ENCODE measurements around the gene ACTR2. TPM values are rescaled to one million over a fixed set of nuclear protein-coding genes. Genes with fewer than 3 reads are reported as not detected.

ACTR2 gene
- polyA plus RNA-seq, 1 donor from 2014 or later = 118 TPM

GRCh38 chr2:65199891-65200290 is 27.7 kb upstream of the ACTR2 start:
- no peak overlapping the region for H3K27ac ChIP-seq (ENCODE audit: low read length)
- H3K27me3 ChIP-seq (ENCODE audit: insufficient read depth, low read depth, low read length) = no peaks in the 10 kb centered on the region
- no peak for TF ChIP-seq REST (IDR thresholded peaks at IDR 0.05; ENCODE audit: borderline replicate concordance)
- TF ChIP-seq EZH2 (IDR thresholded peaks at IDR 0.05; ENCODE audit: borderline replicate concordance, insufficient read depth, low read length, poor library complexity, severe bottlenecking) = no peak
- no peak for TF ChIP-seq POLR2AphosphoS5 (IDR thresholded peaks at IDR 0.05)
- TF ChIP-seq CTCF (IDR thresholded peaks at IDR 0.05; ENCODE audit: poor library complexity, severe bottlenecking) = no peak
- no peak for TF ChIP-seq SMC3 (conservative IDR thresholded peaks at IDR 0.05; ENCODE audit: poor library complexity)

GRCh38 chr2:65204461-65205210 is 23.0 kb upstream of the ACTR2 start:
- no peaks in the 10 kb centered on the region for H3K79me2 ChIP-seq (replicated peaks; ENCODE audit: insufficient read depth, low read length)
- no peak overlapping the region for H3K27ac ChIP-seq (ENCODE audit: low read length)
- H3K9me2 ChIP-seq (ENCODE audit: insufficient read depth, low read length) = no peaks in the 10 kb centered on the region
- no peaks in the 10 kb centered on the region for H3F3A ChIP-seq (ENCODE audit: insufficient read depth, low read length, poor library complexity, severe bottlenecking)
- H3K4me2 ChIP-seq (ENCODE audit: low read length) = no peak overlapping the region
- H2AFZ ChIP-seq (ENCODE audit: low read depth, low read length) = no peak overlapping the region
- H3K27me3 ChIP-seq (ENCODE audit: insufficient read depth, low read depth, low read length) = no peaks in the 10 kb centered on the region
- TF ChIP-seq RAD21 (conservative IDR thresholded peaks at IDR 0.05) (no peak), MXI1 (conservative IDR thresholded peaks at IDR 0.05; ENCODE audit: poor library complexity, severe bottlenecking) (no peak), CTCF (IDR thresholded peaks at IDR 0.05; ENCODE audit: poor library complexity, severe bottlenecking) (no peak), EZH2 (IDR thresholded peaks at IDR 0.05; ENCODE audit: borderline replicate concordance, insufficient read depth, low read length, poor library complexity, severe bottlenecking) (no peak), EP300 (conservative IDR thresholded peaks at IDR 0.05; ENCODE audit: poor library complexity, severe bottlenecking) (no peak), POLR2AphosphoS5 (IDR thresholded peaks at IDR 0.05) (no peak), REST (IDR thresholded peaks at IDR 0.05; ENCODE audit: borderline replicate concordance) (no peak), SMC3 (conservative IDR thresholded peaks at IDR 0.05; ENCODE audit: poor library complexity) (no peak), TAF1 (IDR thresholded peaks at IDR 0.05; ENCODE audit: low read depth) (no peak)
- H3K9me3 ChIP-seq (ENCODE audit: low read length) = no peaks in the 10 kb centered on the region
- no peaks in the 10 kb centered on the region for H4K20me1 ChIP-seq (ENCODE audit: insufficient read depth)
- no peak overlapping the region for H3K9ac ChIP-seq (ENCODE audit: low read length)
- H3K4me3 ChIP-seq (ENCODE audit: low read length) = no peak overlapping the region
- no peaks in the 10 kb centered on the region for H3K36me3 ChIP-seq (ENCODE audit: insufficient read depth, low read length)

More at GRCh38 chr2:65199891-65200290, 27.7 kb upstream of the ACTR2 start:
- Histone ChIP-seq H2AFZ (ENCODE audit: low read depth, low read length) (no peak overlapping the region), H3K4me2 (ENCODE audit: low read length) (no peak overlapping the region), H4K20me1 (ENCODE audit: insufficient read depth) (no peaks in the 10 kb centered on the region), H3F3A (ENCODE audit: insufficient read depth, low read length, poor library complexity, severe bottlenecking) (no peaks in the 10 kb centered on the region), H3K9me3 (ENCODE audit: low read length) (no peaks in the 10 kb centered on the region), H3K79me2 (replicated peaks; ENCODE audit: insufficient read depth, low read length) (no peaks in the 10 kb centered on the region), H3K4me3 (ENCODE audit: low read length) (no peak overlapping the region), H3K9ac (ENCODE audit: low read length) (no peak overlapping the region), H3K9me2 (ENCODE audit: insufficient read depth, low read length) (no peaks in the 10 kb centered on the region), H3K36me3 (ENCODE audit: insufficient read depth, low read length) (no peaks in the 10 kb centered on the region)
